Measurements from ENCODE around the gene NRP1. TPM values are rescaled to one million over a fixed set of nuclear protein-coding genes. Genes with fewer than 3 reads are reported as not detected.

NRP1 gene
- polyA plus RNA-seq, 1 of the 3 experiments (the other 2 are of a cell fraction), result 129 TPM

DNA sequence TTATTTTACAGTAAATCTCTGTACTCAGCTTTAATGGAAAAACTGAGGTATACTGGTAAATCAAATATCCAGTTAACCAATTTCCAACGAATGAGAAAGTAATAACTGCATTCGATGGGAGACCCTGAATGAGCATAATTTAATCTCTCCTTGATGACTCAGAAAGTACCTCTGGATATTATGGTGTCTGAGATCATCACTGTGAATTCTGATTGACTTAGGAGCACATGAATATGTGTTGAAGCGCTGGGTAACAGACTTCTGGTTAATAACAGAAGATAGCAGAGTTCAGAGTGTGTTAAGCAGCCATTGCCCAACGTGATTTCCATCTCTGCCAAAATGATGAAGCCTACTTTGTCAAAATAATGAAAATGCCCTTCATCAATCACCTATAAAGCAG, 116.6 kb downstream of the NRP1 start:
- CTCF ChIA-PET, result interaction anchor here (1.0 to 1.4 kb wide), 2 partner anchors 8 to 10 kb away, joined by 3 to 4 read pairs; no protein-coding TSS in a partner anchor
- Histone ChIP-seq H4K20me1 (ENCODE audit: insufficient read depth) (no peaks in the 10 kb centered on the region), H3K9me2 (no peaks in the 10 kb centered on the region), H3K4me3 (ENCODE audit: low read depth in 2 of 2, low read length in 1 of 2) (no peak overlapping the region), H2AFZ (ENCODE audit: low read depth) (no peak overlapping the region), H3F3A (replicated peaks; ENCODE audit: insufficient read depth) (peaks cover 43% of the 10 kb centered on the region), H3K36me3 (replicated peaks in 1 of 2; ENCODE audit: control insufficient read depth in 1 of 2, insufficient read depth in 2 of 2, low read length in 1 of 2) (peaks cover 25 to 82% of the 10 kb centered on the region in 2 experiments), H3K4me2 (no peak overlapping the region), H3K9me3 (no peaks in the 10 kb centered on the region), H3K9ac (no peak overlapping the region; the same call in 1 of the 2 replicates), H3K79me2 (ENCODE audit: insufficient read depth) (peaks cover 12% of the 10 kb centered on the region; the same call in 1 of the 2 replicates), H3K4me1 (ENCODE audit: control insufficient read depth in 1 of 2, insufficient read depth in 2 of 2, low read depth in 1 of 2, low read length in 1 of 2) (peaks cover 10 to 36% of the 10 kb centered on the region in 2 experiments; a peak in 3 of 4 replicates), H3K27ac (ENCODE audit: low read depth in 2 of 2, low read length in 1 of 2) (peak overlapping the region; percentile 73 to 80), H3K27me3 (ENCODE audit: insufficient read depth) (no peaks in the 10 kb centered on the region)
- no peak for DNase-seq
- WGBS (ENCODE audit: low lambda C conversion rate), result 25% methylated on average over 4 of the region's 4 CpGs
- TF ChIP-seq MEF2A (IDR thresholded peaks at IDR 0.05; ENCODE audit: borderline replicate concordance, low read depth), result no peak
- TF ChIP-seq, protein P1, sequence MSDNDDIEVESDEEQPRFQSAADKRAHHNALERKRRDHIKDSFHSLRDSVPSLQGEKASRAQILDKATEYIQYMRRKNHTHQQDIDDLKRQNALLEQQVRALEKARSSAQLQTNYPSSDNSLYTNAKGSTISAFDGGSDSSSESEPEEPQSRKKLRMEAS (IDR thresholded peaks at IDR 0.05; ENCODE audit: low read depth), result no peak
- no peak for TF ChIP-seq RCOR1 (IDR thresholded peaks at IDR 0.05; ENCODE audit: low read length)
- TF ChIP-seq NFIC (IDR thresholded peaks at IDR 0.05; ENCODE audit: borderline replicate concordance), result no peak
- peak; percentile 41; the same call in 1 of the 2 replicates for TF ChIP-seq JUND (IDR thresholded peaks at IDR 0.05)
- TF ChIP-seq, protein P2, sequence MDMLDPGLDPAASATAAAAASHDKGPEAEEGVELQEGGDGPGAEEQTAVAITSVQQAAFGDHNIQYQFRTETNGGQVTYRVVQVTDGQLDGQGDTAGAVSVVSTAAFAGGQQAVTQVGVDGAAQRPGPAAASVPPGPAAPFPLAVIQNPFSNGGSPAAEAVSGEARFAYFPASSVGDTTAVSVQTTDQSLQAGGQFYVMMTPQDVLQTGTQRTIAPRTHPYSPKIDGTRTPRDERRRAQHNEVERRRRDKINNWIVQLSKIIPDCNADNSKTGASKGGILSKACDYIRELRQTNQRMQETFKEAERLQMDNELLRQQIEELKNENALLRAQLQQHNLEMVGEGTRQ (IDR thresholded peaks at IDR 0.05; ENCODE audit: borderline replicate concordance, low read depth, low read length), result no peak
- no peak for TF ChIP-seq NRF1 (IDR thresholded peaks at IDR 0.05; ENCODE audit: low read depth, low read length)
- TF ChIP-seq SIN3A (IDR thresholded peaks at IDR 0.05; ENCODE audit: borderline replicate concordance, low read depth, low read length), result no peak
- TF ChIP-seq, protein P3, sequence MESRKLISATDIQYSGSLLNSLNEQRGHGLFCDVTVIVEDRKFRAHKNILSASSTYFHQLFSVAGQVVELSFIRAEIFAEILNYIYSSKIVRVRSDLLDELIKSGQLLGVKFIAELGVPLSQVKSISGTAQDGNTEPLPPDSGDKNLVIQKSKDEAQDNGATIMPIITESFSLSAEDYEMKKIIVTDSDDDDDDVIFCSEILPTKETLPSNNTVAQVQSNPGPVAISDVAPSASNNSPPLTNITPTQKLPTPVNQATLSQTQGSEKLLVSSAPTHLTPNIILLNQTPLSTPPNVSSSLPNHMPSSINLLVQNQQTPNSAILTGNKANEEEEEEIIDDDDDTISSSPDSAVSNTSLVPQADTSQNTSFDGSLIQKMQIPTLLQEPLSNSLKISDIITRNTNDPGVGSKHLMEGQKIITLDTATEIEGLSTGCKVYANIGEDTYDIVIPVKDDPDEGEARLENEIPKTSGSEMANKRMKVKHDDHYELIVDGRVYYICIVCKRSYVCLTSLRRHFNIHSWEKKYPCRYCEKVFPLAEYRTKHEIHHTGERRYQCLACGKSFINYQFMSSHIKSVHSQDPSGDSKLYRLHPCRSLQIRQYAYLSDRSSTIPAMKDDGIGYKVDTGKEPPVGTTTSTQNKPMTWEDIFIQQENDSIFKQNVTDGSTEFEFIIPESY (IDR thresholded peaks at IDR 0.05; ENCODE audit: borderline replicate concordance, low read depth), result no peak
- peak; percentile 54; the same call in 1 of the 2 replicates for TF ChIP-seq FOSL2 (IDR thresholded peaks at IDR 0.05; ENCODE audit: borderline replicate concordance, low read depth)
- no peak for TF ChIP-seq CHD2 (IDR thresholded peaks at IDR 0.05; ENCODE audit: low read length, partially characterized antibody)
- no peak for TF ChIP-seq RAD21 (IDR thresholded peaks at IDR 0.05; ENCODE audit: low read length)
- TF ChIP-seq RFX5 (IDR thresholded peaks at IDR 0.05; ENCODE audit: low read length), result no peak
- TF ChIP-seq, protein P4, sequence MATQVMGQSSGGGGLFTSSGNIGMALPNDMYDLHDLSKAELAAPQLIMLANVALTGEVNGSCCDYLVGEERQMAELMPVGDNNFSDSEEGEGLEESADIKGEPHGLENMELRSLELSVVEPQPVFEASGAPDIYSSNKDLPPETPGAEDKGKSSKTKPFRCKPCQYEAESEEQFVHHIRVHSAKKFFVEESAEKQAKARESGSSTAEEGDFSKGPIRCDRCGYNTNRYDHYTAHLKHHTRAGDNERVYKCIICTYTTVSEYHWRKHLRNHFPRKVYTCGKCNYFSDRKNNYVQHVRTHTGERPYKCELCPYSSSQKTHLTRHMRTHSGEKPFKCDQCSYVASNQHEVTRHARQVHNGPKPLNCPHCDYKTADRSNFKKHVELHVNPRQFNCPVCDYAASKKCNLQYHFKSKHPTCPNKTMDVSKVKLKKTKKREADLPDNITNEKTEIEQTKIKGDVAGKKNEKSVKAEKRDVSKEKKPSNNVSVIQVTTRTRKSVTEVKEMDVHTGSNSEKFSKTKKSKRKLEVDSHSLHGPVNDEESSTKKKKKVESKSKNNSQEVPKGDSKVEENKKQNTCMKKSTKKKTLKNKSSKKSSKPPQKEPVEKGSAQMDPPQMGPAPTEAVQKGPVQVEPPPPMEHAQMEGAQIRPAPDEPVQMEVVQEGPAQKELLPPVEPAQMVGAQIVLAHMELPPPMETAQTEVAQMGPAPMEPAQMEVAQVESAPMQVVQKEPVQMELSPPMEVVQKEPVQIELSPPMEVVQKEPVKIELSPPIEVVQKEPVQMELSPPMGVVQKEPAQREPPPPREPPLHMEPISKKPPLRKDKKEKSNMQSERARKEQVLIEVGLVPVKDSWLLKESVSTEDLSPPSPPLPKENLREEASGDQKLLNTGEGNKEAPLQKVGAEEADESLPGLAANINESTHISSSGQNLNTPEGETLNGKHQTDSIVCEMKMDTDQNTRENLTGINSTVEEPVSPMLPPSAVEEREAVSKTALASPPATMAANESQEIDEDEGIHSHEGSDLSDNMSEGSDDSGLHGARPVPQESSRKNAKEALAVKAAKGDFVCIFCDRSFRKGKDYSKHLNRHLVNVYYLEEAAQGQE (IDR thresholded peaks at IDR 0.05; ENCODE audit: low read depth, low read length), result no peak
- no peak for TF ChIP-seq FOXJ3 (CRISPR knock-in tag; IDR thresholded peaks at IDR 0.05)
- no peak for TF ChIP-seq TAF1 (IDR thresholded peaks at IDR 0.05; ENCODE audit: borderline replicate concordance, low read depth, low read length)
- TF ChIP-seq GATA2 (CRISPR knock-in tag; IDR thresholded peaks at IDR 0.05), result no peak
- TF ChIP-seq MXI1 (IDR thresholded peaks at IDR 0.05; ENCODE audit: low read depth, low read length), result no peak
- TF ChIP-seq TCF12 (IDR thresholded peaks at IDR 0.05), result peak; percentile 29; the same call in 1 of the 2 replicates
- TF ChIP-seq EZH2phosphoT487 (IDR thresholded peaks at IDR 0.05; ENCODE audit: borderline replicate concordance, low read depth), result no peak
- POLR2A ChIA-PET, result no interaction called here

Data from SK-N-SH (cell line).